Liver (tissue), 9 donors: ENCODE data around the gene MYOM3. TPM values are rescaled to one million over a fixed set of nuclear protein-coding genes. Genes with fewer than 3 reads are reported as not detected.
"Not testable (repeated sequence)": the region's sequence is repeated elsewhere in the genome, so short reads cannot be mapped to it uniquely, and the experiment has no call there.

Experiments
- DNase-seq: peaks from one replicate; pipeline ENCODE4 v3.0.0-alpha.2; 2017; ENCODE audit warnings: low spot score
- H3K27ac ChIP-seq, 2 donors: one replicate each; pipeline ENCODE4 v1.7.0; 2013; ENCODE audit warnings: inconsistent platforms in 2 of 2, low read length in 2 of 2, control low read depth in 1 of 2, low read depth in 1 of 2, mild to moderate bottlenecking in 1 of 2
- H3K27me3 ChIP-seq, 4 donors: one replicate each; pipeline versions ENCODE4 v1.6.1 to v1.7.0; 2013; ENCODE audit warnings: low read length in 3 of 4, inconsistent platforms in 1 of 4, mild to moderate bottlenecking in 1 of 4, moderate library complexity in 1 of 4; ENCODE audit not compliant: control insufficient read depth in 4 of 4, insufficient read depth in 4 of 4
- H3K36me3 ChIP-seq, 4 donors: one replicate each; pipeline versions ENCODE4 v1.6.1 to v1.7.0; 2013; ENCODE audit warnings: low read length in 3 of 4, mild to moderate bottlenecking in 3 of 4, low read depth in 1 of 4, moderate library complexity in 1 of 4; ENCODE audit not compliant: control insufficient read depth in 4 of 4, insufficient read depth in 3 of 4
- H3K4me1 ChIP-seq, 4 donors: one replicate each; pipeline versions ENCODE4 v1.6.1 to v1.7.0; 2013; ENCODE audit warnings: low read length in 3 of 4, mild to moderate bottlenecking in 3 of 4, moderate library complexity in 1 of 4; ENCODE audit not compliant: control insufficient read depth in 4 of 4, insufficient read depth in 4 of 4
- H3K4me3 ChIP-seq, 3 donors: one replicate each; pipeline versions ENCODE4 v1.6.1 to v1.7.0; 2013; ENCODE audit warnings: low read length in 3 of 3, control low read depth in 1 of 3, low read depth in 1 of 3, mild to moderate bottlenecking in 1 of 3
- H3K9ac ChIP-seq, 2 donors: one replicate each; pipeline ENCODE4 v1.7.0; 2013; ENCODE audit warnings: low read length in 2 of 2, mild to moderate bottlenecking in 2 of 2, moderate library complexity in 2 of 2, control low read depth in 1 of 2, low read depth in 1 of 2
- H3K9me3 ChIP-seq, 4 donors: one replicate each; pipeline versions ENCODE4 v1.6.1 to v1.7.0; 2013; ENCODE audit warnings: low read length in 3 of 4; ENCODE audit not compliant: control insufficient read depth in 4 of 4
- ATF3 ChIP-seq: IDR thresholded peaks from 2 replicates; pipeline ENCODE4 v1.6.1; 2016; ENCODE audit warnings: antibody characterized with exemption
- CTCF ChIP-seq: fragments of 150-350 bp; IDR thresholded peaks from 2 replicates; pipeline ENCODE4 v1.5.1; 2017; ENCODE audit warnings: improper control_type of control experiment, low read depth, low read length; ENCODE audit not compliant: missing input control
- EGR1 ChIP-seq, 2 donors: IDR thresholded peaks; 2 replicates each; pipeline ENCODE4 v1.6.1; 2016 to 2018; ENCODE audit warnings: antibody characterized with exemption in 2 of 2, low read depth in 2 of 2
- FOXA1 ChIP-seq: IDR thresholded peaks from 2 replicates; pipeline ENCODE4 v1.6.1; 2016; ENCODE audit warnings: antibody characterized with exemption
- FOXA2 ChIP-seq: IDR thresholded peaks from 2 replicates; pipeline ENCODE4 v1.6.1; 2016; ENCODE audit warnings: antibody characterized with exemption
- GABPA ChIP-seq, 2 donors: IDR thresholded peaks in 1 of 2; conservative IDR thresholded peaks in 1 of 2; 2 replicates each; pipeline ENCODE4 v1.6.1; 2016; ENCODE audit warnings: antibody characterized with exemption in 2 of 2, mild to moderate bottlenecking in 1 of 2, moderate library complexity in 1 of 2
- HNF4A ChIP-seq, 2 donors: conservative IDR thresholded peaks; 2 replicates each; pipeline ENCODE4 v1.6.1; 2016; ENCODE audit warnings: antibody characterized with exemption in 2 of 2, mild to moderate bottlenecking in 2 of 2
- HNF4G ChIP-seq: IDR thresholded peaks from 2 replicates; pipeline ENCODE4 v1.6.1; 2016; ENCODE audit warnings: antibody characterized with exemption
- JUND ChIP-seq, 2 donors: IDR thresholded peaks; 2 replicates each; pipeline ENCODE4 v1.6.1; 2016; ENCODE audit warnings: antibody characterized with exemption in 2 of 2
- MAX ChIP-seq: IDR thresholded peaks from 2 replicates; pipeline ENCODE4 v1.6.1; 2016; ENCODE audit warnings: antibody characterized with exemption
- NR2F2 ChIP-seq: IDR thresholded peaks from 2 replicates; pipeline ENCODE4 v1.6.1; 2016; ENCODE audit warnings: antibody characterized with exemption
- RAD21 ChIP-seq, 2 donors: IDR thresholded peaks; 2 replicates each; pipeline ENCODE4 v1.6.1; 2016; ENCODE audit warnings: antibody characterized with exemption in 2 of 2, mild to moderate bottlenecking in 2 of 2
- REST ChIP-seq: IDR thresholded peaks from 2 replicates; pipeline ENCODE4 v1.6.1; 2016; ENCODE audit warnings: antibody characterized with exemption, mild to moderate bottlenecking
- RXRA ChIP-seq, 2 donors: IDR thresholded peaks; 2 replicates each; pipeline ENCODE4 v1.6.1; 2017 to 2018; ENCODE audit warnings: antibody characterized with exemption in 2 of 2, mild to moderate bottlenecking in 1 of 2
- SP1 ChIP-seq: IDR thresholded peaks from 2 replicates; pipeline ENCODE4 v1.6.1; 2018; ENCODE audit warnings: antibody characterized with exemption, mild to moderate bottlenecking
- TAF1 ChIP-seq: conservative IDR thresholded peaks from 2 replicates; pipeline ENCODE4 v1.6.1; 2016; ENCODE audit warnings: antibody characterized with exemption, mild to moderate bottlenecking
- YY1 ChIP-seq: IDR thresholded peaks from 2 replicates; pipeline ENCODE4 v1.6.1; 2016; ENCODE audit warnings: antibody characterized with exemption, mild to moderate bottlenecking
- ZBTB33 ChIP-seq: IDR thresholded peaks from 2 replicates; pipeline ENCODE4 v1.6.1; 2016; ENCODE audit warnings: antibody characterized with exemption
- WGBS: extraction: QIAGEN DNeasy Blood & Tissue Kit; methylation state at CpG from one replicate; pipeline ENCODE4 v1.1.7; 2013; 5-methylcytosine and 5-hydroxymethylcytosine counted together
- polyA plus RNA-seq, 2 donors: library from polyadenylated mRNA; stranded (reverse) in 1 of 2; unstranded in 1 of 2; fragments of 200-250 nt in 1 of 2; fragments of >200 nt in 1 of 2; fragmentation: Nextera tagmentation in 1 of 2; extraction: Ambion mirVana in 1 of 2; gene quantifications; one replicate each; pipeline versions ENCODE4 v1.2.1 to v1.2.3, GENCODE V29; 2013 to 2015
- total RNA-seq, 2 donors: library from RNA; depleted of rRNA; stranded (reverse); fragments of >200 nt; gene quantifications; one replicate each; pipeline ENCODE4 v1.2.3, GENCODE V29; 2014
- donor health status: healthy.
- donor health status: healthy.
- donor health status: healthy.
- donor health status: healthy.
- donor health status: healthy.

The MYOM3 gene
- total and polyA plus RNA-seq, 4 donors: 0.01 to 0.17 (median 0.05) TPM; not detected in 1

GRCh38 chr1:24008574-24009184, 103.3 kb downstream of the MYOM3 start:
- not testable (repeated sequence) for H3K27me3 ChIP-seq, DNase-seq, H3K9ac ChIP-seq, H3K36me3 ChIP-seq, H3K27ac ChIP-seq, H3K9me3 ChIP-seq, H3K4me1 ChIP-seq, H3K4me3 ChIP-seq
- 60% methylated on average over 3 of the region's 3 CpGs for WGBS

GRCh38 chr1:24007079-24007478, 104.9 kb downstream of the MYOM3 start:
- Histone ChIP-seq H3K27ac (no peak overlapping the region), H3K4me3 (no peak overlapping the region), H3K4me1 (no peaks in the 10 kb centered on the region), H3K9me3 (no peaks in the 10 kb centered on the region), H3K27me3 (no peaks in the 10 kb centered on the region), H3K9ac (no peak overlapping the region), H3K36me3 (no peaks in the 10 kb centered on the region)
- no peak for DNase-seq
- TF ChIP-seq ATF3 (no peak), ZBTB33 (no peak), RAD21 (IDR thresholded peaks at IDR 0.05) (no peak), TAF1 (no peak), FOXA2 (no peak), NR2F2 (no peak), REST (no peak), FOXA1 (no peak), HNF4A (conservative IDR thresholded peaks at IDR 0.05) (no peak), GABPA (IDR thresholded peaks at IDR 0.05 in 1 of 2, conservative IDR thresholded peaks at IDR 0.05 in 1 of 2) (no peak), EGR1 (IDR thresholded peaks at IDR 0.05; ENCODE audit: low read depth in 2 of 2) (no peak), YY1 (no peak), JUND (IDR thresholded peaks at IDR 0.05) (no peak), MAX (no peak), SP1 (no peak), RXRA (IDR thresholded peaks at IDR 0.05) (no peak), CTCF (no peak), HNF4G (no peak)

Other genes with a start within 250 kb of the MYOM3 start
- gene FUCA1, start 243.8 kb downstream of the MYOM3 start, total RNA-seq: 10 to 100 TPM; 33.8 to 58.0 TPM
- gene FUCA1, start 243.8 kb downstream of the MYOM3 start, polyA plus RNA-seq: 10 to 100 TPM; 39.2 to 50.2 TPM
- gene CNR2, start 198.8 kb downstream of the MYOM3 start, total RNA-seq: under 1 TPM; 0.08 to 0.28 TPM
- under 1 TPM; 0.03 to 0.10 TPM for gene CNR2, start 198.8 kb downstream of the MYOM3 start, polyA plus RNA-seq
- gene PNRC2, start 152.3 kb downstream of the MYOM3 start, total RNA-seq: 10 to 100 TPM; 46.5 to 63.6 TPM
- 10 to 100 TPM; 24.9 to 26.0 TPM for gene PNRC2, start 152.3 kb downstream of the MYOM3 start, polyA plus RNA-seq
- gene SRSF10, start 131.8 kb downstream of the MYOM3 start, total RNA-seq: 10 to 100 TPM; 58.8 to 77.5 TPM
- 10 to 100 TPM; 29.9 to 68.7 TPM for gene SRSF10, start 131.8 kb downstream of the MYOM3 start, polyA plus RNA-seq
- 1 to 10 TPM; 2.1 to 4.5 TPM for gene IL22RA1, start 31.0 kb upstream of the MYOM3 start, total RNA-seq
- 1 to 10 TPM; 3.4 to 3.5 TPM for gene IL22RA1, start 31.0 kb upstream of the MYOM3 start, polyA plus RNA-seq
- 1 to 10 TPM; 2.2 to 6.4 TPM for gene IFNLR1, start 75.2 kb upstream of the MYOM3 start, total RNA-seq
- 1 to 10 TPM; 2.9 to 4.1 TPM for gene IFNLR1, start 75.2 kb upstream of the MYOM3 start, polyA plus RNA-seq
- gene GRHL3, start 207.2 kb upstream of the MYOM3 start, total RNA-seq: under 1 TPM; 0.08 to 0.09 TPM
- under 1 TPM; 0.07 to 0.09 TPM for gene GRHL3, start 207.2 kb upstream of the MYOM3 start, polyA plus RNA-seq